GM10266 (cell line): Measurements from ENCODE around the gene GGPS1.

Experiments used
- DNase-seq: peaks from one replicate; pipeline ENCODE4 v3.0.0; 2012; ENCODE audit errors: extremely low spot score
- CTCF ChIP-seq: IDR thresholded peaks from 2 replicates; pipeline ENCODE4 v1.5.1; 2012; ENCODE audit warnings: mild to moderate bottlenecking, low read depth; ENCODE audit not compliant: control insufficient read depth, insufficient read depth; ENCODE audit errors: missing control alignments

Gene GGPS1

GRCh38 chr1:235391874-235392273 is 63.5 kb downstream of the GGPS1 start:
- no peak for TF ChIP-seq CTCF
- DNase-seq: no peak
